ENCODE measurements around the gene TRIM17. TPM values are rescaled to one million over a fixed set of nuclear protein-coding genes. Genes with fewer than 3 reads are reported as not detected.

The TRIM17 gene
- total RNA-seq, 1 donor from 2014 or later = 2.9 TPM

GRCh38 chr1:228413241-228414010 is 3.2 kb downstream of the TRIM17 start:
- peaks cover 6% of the 10 kb centered on the region for H3K4me1 ChIP-seq
- H3K27ac ChIP-seq = no peak overlapping the region
- H3K9ac ChIP-seq = no peak overlapping the region
- no peak overlapping the region for H3K4me2 ChIP-seq
- no peaks in the 10 kb centered on the region for H3K79me2 ChIP-seq (ENCODE audit: low read depth)
- Mint-ChIP-seq H3K4me1 (peaks cover 13% of the 10 kb centered on the region), H3K36me3 (peaks cover 16% of the 10 kb centered on the region), H3K27me3 (ENCODE audit: insufficient read depth, low read depth) (peaks cover 9% of the 10 kb centered on the region), H3K4me3 (peak overlapping the region; percentile 13), H3K27ac (no peak overlapping the region), H3K9me3 (no peaks in the 10 kb centered on the region)
- no peak overlapping the region for H3K4me3 ChIP-seq
- H3K36me3 ChIP-seq = no peaks in the 10 kb centered on the region
- TF ChIP-seq, protein P1, sequence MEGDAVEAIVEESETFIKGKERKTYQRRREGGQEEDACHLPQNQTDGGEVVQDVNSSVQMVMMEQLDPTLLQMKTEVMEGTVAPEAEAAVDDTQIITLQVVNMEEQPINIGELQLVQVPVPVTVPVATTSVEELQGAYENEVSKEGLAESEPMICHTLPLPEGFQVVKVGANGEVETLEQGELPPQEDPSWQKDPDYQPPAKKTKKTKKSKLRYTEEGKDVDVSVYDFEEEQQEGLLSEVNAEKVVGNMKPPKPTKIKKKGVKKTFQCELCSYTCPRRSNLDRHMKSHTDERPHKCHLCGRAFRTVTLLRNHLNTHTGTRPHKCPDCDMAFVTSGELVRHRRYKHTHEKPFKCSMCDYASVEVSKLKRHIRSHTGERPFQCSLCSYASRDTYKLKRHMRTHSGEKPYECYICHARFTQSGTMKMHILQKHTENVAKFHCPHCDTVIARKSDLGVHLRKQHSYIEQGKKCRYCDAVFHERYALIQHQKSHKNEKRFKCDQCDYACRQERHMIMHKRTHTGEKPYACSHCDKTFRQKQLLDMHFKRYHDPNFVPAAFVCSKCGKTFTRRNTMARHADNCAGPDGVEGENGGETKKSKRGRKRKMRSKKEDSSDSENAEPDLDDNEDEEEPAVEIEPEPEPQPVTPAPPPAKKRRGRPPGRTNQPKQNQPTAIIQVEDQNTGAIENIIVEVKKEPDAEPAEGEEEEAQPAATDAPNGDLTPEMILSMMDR (IDR thresholded peaks at IDR 0.05) = no peak
- TF ChIP-seq EZH2phosphoT487 (IDR thresholded peaks at IDR 0.05) (no peak), EZH2 (IDR thresholded peaks at IDR 0.05) (no peak)
- H2AFZ ChIP-seq (replicated peaks) = no peak overlapping the region
- H3K9me3 ChIP-seq (ENCODE audit: low read depth) = no peaks in the 10 kb centered on the region
- DNase-seq (ENCODE audit: low spot score) = no peak
- H3K27me3 ChIP-seq = peaks cover 31% of the 10 kb centered on the region
- H4K20me1 ChIP-seq (ENCODE audit: low read depth) = peaks cover 5% of the 10 kb centered on the region
- H3F3A ChIP-seq (ENCODE audit: low read depth) = peaks cover 15% of the 10 kb centered on the region

DNA sequence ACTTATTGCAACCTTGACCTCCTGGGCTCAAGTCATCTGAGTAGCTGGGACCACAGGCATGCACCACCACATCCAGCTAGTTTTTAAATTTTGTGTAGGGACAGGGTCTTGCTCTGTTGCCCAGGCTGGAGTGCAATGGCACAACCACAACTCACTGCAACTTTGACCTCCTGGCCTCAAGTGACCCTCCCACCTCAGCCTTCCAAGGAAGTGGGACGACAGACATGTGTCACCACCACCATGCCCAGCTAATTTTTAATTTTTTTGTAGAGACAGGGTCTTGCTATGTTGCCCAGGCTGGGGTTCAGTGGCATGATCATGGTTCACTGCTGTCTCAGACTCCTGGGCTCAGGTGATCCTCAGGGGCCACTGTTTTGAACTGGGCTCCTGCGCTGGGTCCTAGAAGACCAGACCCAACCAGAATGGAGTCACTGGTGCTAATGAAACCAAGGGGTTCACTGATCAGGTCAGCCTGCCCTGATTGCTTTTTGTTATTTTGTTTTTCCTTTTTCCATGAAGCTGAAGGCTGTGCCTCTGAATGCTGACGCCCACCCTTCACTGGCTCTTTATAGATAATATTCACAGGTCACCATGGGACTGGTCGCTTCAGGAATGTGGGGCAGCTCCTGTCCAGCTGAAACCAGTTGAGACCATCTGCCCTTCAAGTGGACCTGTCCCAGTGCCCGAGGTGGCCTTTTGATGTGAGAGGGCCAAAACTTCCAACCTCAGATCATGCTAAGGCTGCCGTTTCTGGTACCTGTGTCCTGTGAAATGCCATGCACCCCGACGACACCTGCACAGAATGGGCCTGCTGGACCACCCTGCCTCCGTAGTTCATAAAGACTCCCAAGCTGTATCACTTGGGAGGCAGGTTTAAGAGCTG is 4.9 kb downstream of the TRIM17 start:
- peaks cover 14% of the 10 kb centered on the region for H3K4me1 ChIP-seq
- H3K79me2 ChIP-seq (ENCODE audit: low read depth) = peaks cover 8% of the 10 kb centered on the region
- H3K27me3 ChIP-seq = peaks cover 15% of the 10 kb centered on the region
- H3K4me2 ChIP-seq = no peak overlapping the region
- H2AFZ ChIP-seq (replicated peaks) = no peak overlapping the region
- TF ChIP-seq, protein P1 (IDR thresholded peaks at IDR 0.05) = no peak
- TF ChIP-seq EZH2phosphoT487 (IDR thresholded peaks at IDR 0.05) (no peak), EZH2 (IDR thresholded peaks at IDR 0.05) (no peak)
- Mint-ChIP-seq H3K4me3 (no peak overlapping the region), H3K4me1 (peaks cover 17% of the 10 kb centered on the region), H3K36me3 (peaks cover 16% of the 10 kb centered on the region), H3K27ac (no peak overlapping the region), H3K9me3 (no peaks in the 10 kb centered on the region), H3K27me3 (ENCODE audit: insufficient read depth, low read depth) (peaks cover 11% of the 10 kb centered on the region)
- no peaks in the 10 kb centered on the region for H3K36me3 ChIP-seq
- peaks cover 5% of the 10 kb centered on the region for H4K20me1 ChIP-seq (ENCODE audit: low read depth)
- no peaks in the 10 kb centered on the region for H3K9me3 ChIP-seq (ENCODE audit: low read depth)
- no peak overlapping the region for H3K4me3 ChIP-seq
- H3K27ac ChIP-seq = no peak overlapping the region
- no peak overlapping the region for H3K9ac ChIP-seq
- peaks cover 14% of the 10 kb centered on the region for H3F3A ChIP-seq (ENCODE audit: low read depth)
- no peak for DNase-seq (ENCODE audit: low spot score)

DNA sequence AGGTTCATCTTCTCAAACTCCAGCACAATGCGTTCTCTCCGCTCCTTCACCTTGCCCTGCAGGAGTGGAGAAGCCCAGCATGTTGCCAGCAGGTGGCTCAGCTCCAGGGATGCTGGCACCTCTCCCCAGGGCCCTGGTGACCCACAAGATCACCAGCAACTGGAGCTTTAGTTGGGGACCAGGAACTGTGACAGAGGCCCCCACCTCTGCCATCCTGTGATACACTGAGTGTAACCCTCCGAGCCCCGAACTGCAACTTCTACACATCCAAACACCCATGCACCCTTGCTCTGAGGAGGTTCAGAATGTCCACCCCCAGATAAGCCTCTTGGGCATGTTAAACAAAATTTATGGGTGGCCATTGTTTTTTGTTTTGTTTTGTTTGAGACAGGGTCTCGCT is 5.5 kb downstream of the TRIM17 start:
- no peak for DNase-seq (ENCODE audit: low spot score)
- Histone ChIP-seq H4K20me1 (ENCODE audit: low read depth) (peaks cover 7% of the 10 kb centered on the region), H3K4me1 (peaks cover 14% of the 10 kb centered on the region), H3K36me3 (no peaks in the 10 kb centered on the region), H3K4me3 (no peak overlapping the region), H3K9ac (no peak overlapping the region), H3K27ac (no peak overlapping the region), H3F3A (ENCODE audit: low read depth) (peaks cover 14% of the 10 kb centered on the region), H3K79me2 (ENCODE audit: low read depth) (peaks cover 11% of the 10 kb centered on the region), H3K27me3 (peaks cover 12% of the 10 kb centered on the region), H3K4me2 (no peak overlapping the region), H3K9me3 (ENCODE audit: low read depth) (no peaks in the 10 kb centered on the region), H2AFZ (replicated peaks) (no peak overlapping the region)
- TF ChIP-seq, protein P1 (IDR thresholded peaks at IDR 0.05) = no peak
- TF ChIP-seq EZH2 (IDR thresholded peaks at IDR 0.05) = no peak
- no peaks in the 10 kb centered on the region for H3K9me3 Mint-ChIP-seq
- no peak overlapping the region for H3K27ac Mint-ChIP-seq
- H3K4me3 Mint-ChIP-seq = no peak overlapping the region
- peaks cover 11% of the 10 kb centered on the region for H3K27me3 Mint-ChIP-seq (ENCODE audit: insufficient read depth, low read depth)
- H3K4me1 Mint-ChIP-seq = peaks cover 17% of the 10 kb centered on the region
- H3K36me3 Mint-ChIP-seq = peaks cover 16% of the 10 kb centered on the region
